ENCODE data around the gene ZFX. TPM values are rescaled to one million over a fixed set of nuclear protein-coding genes. Genes with fewer than 3 reads are reported as not detected.
A peak's percentile ranks its signal among the peaks of the same experiment; 100 is the strongest.

ZFX gene
- total RNA-seq, 3 donors from 2014 or later (not counting 1 experiment from before 2014, with no cell fraction given): 60.9 to 123 (median 63.0) TPM

- Mint-ChIP-seq H3K36me3 (peaks cover 13% of the 10 kb centered on the region), H3K9me3 (no peaks in the 10 kb centered on the region), H3K27ac (no peak overlapping the region), H3K4me3 (no peak overlapping the region), H3K27me3 (ENCODE audit: low read depth in 2 of 2) (no peaks in the 10 kb centered on the region), H3K4me1 (peaks cover 18 to 22% of the 10 kb centered on the region in 2 donors)
- intact Hi-C loops (cut with micrococcal nuclease): no loop called here
- ATAC-seq (no peak), DNase-seq (no peak)
- H3K36me3 ChIP-seq (ENCODE audit: control insufficient read depth, insufficient read depth, low read length): peaks cover 36% of the 10 kb centered on the region
- H3K27me3 ChIP-seq (ENCODE audit: control insufficient read depth, insufficient read depth, low read length): no peaks in the 10 kb centered on the region
- 95% methylated on average over 12 of the region's 13 CpGs for WGBS (ENCODE audit: insufficient coverage)
- no peaks in the 10 kb centered on the region for H3K9me3 ChIP-seq (ENCODE audit: control insufficient read depth, insufficient read depth, low read length)
- no peak overlapping the region for H3K4me3 ChIP-seq (ENCODE audit: low read length)
- H3K4me1 ChIP-seq (ENCODE audit: control insufficient read depth, insufficient read depth, low read length): no peaks in the 10 kb centered on the region
- TF ChIP-seq, protein P1, sequence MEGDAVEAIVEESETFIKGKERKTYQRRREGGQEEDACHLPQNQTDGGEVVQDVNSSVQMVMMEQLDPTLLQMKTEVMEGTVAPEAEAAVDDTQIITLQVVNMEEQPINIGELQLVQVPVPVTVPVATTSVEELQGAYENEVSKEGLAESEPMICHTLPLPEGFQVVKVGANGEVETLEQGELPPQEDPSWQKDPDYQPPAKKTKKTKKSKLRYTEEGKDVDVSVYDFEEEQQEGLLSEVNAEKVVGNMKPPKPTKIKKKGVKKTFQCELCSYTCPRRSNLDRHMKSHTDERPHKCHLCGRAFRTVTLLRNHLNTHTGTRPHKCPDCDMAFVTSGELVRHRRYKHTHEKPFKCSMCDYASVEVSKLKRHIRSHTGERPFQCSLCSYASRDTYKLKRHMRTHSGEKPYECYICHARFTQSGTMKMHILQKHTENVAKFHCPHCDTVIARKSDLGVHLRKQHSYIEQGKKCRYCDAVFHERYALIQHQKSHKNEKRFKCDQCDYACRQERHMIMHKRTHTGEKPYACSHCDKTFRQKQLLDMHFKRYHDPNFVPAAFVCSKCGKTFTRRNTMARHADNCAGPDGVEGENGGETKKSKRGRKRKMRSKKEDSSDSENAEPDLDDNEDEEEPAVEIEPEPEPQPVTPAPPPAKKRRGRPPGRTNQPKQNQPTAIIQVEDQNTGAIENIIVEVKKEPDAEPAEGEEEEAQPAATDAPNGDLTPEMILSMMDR (IDR thresholded peaks at IDR 0.05): no peak
- no peak overlapping the region for H3K27ac ChIP-seq (ENCODE audit: low read length)
Measured at GRCh38 chrX:24208496-24209240, 59.1 kb downstream of the ZFX start.

DNA sequence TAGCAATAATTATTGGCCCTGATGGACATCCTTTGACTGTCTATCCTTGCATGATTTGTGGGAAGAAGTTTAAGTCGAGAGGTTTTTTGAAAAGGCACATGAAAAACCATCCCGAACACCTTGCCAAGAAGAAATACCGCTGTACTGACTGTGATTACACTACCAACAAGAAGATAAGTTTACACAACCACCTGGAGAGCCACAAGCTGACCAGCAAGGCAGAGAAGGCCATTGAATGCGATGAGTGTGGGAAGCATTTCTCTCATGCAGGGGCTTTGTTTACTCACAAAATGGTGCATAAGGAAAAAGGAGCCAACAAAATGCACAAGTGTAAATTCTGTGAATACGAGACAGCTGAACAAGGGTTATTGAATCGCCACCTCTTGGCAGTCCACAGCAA lies 60.7 kb downstream of the ZFX start:
- H3K9me3 Mint-ChIP-seq: no peaks in the 10 kb centered on the region
- H3K27me3 Mint-ChIP-seq (ENCODE audit: low read depth in 2 of 2): no peaks in the 10 kb centered on the region
- Histone ChIP-seq H3K27ac (ENCODE audit: low read length) (no peak overlapping the region), H3K4me1 (ENCODE audit: control insufficient read depth, insufficient read depth, low read length) (no peaks in the 10 kb centered on the region), H3K9me3 (ENCODE audit: control insufficient read depth, insufficient read depth, low read length) (no peaks in the 10 kb centered on the region), H3K27me3 (ENCODE audit: control insufficient read depth, insufficient read depth, low read length) (no peaks in the 10 kb centered on the region), H3K36me3 (ENCODE audit: control insufficient read depth, insufficient read depth, low read length) (peaks cover 39% of the 10 kb centered on the region), H3K4me3 (ENCODE audit: low read length) (no peak overlapping the region)
- WGBS (ENCODE audit: insufficient coverage): 100% methylated on average over 3 of the region's 6 CpGs
- H3K4me3 Mint-ChIP-seq: no peak overlapping the region
- intact Hi-C loops (cut with micrococcal nuclease): no loop called here
- peaks cover 13% of the 10 kb centered on the region for H3K36me3 Mint-ChIP-seq
- TF ChIP-seq, protein P1 (IDR thresholded peaks at IDR 0.05): no peak
- H3K4me1 Mint-ChIP-seq: peaks cover 8% of the 10 kb centered on the region in 2 donors
- DNase-seq (no peak), ATAC-seq (no peak)
- H3K27ac Mint-ChIP-seq: peak overlapping the region in 1 of 2 donors; percentile 5

- no peaks in the 10 kb centered on the region for H3K9me3 Mint-ChIP-seq
- intact Hi-C loops (cut with micrococcal nuclease): no loop called here
- Histone ChIP-seq H3K9me3 (ENCODE audit: control insufficient read depth, insufficient read depth, low read length) (no peaks in the 10 kb centered on the region), H3K4me1 (ENCODE audit: control insufficient read depth, insufficient read depth, low read length) (no peaks in the 10 kb centered on the region), H3K27ac (ENCODE audit: low read length) (no peak overlapping the region), H3K4me3 (ENCODE audit: low read length) (no peak overlapping the region), H3K27me3 (ENCODE audit: control insufficient read depth, insufficient read depth, low read length) (no peaks in the 10 kb centered on the region), H3K36me3 (ENCODE audit: control insufficient read depth, insufficient read depth, low read length) (peaks cover 24% of the 10 kb centered on the region)
- no peak overlapping the region for H3K4me3 Mint-ChIP-seq
- peak overlapping the region in 1 of 2 donors; percentile 69 for H3K27ac Mint-ChIP-seq
- H3K4me1 Mint-ChIP-seq: peaks cover 0 to 9% of the 10 kb centered on the region in 2 donors
- WGBS (ENCODE audit: insufficient coverage): 100% methylated on average over 2 of the region's 4 CpGs
- TF ChIP-seq, protein P1 (IDR thresholded peaks at IDR 0.05): no peak
- DNase-seq: no peak
- no peaks in the 10 kb centered on the region for H3K27me3 Mint-ChIP-seq (ENCODE audit: low read depth in 2 of 2)
- ATAC-seq: no peak
- H3K36me3 Mint-ChIP-seq: peaks cover 13% of the 10 kb centered on the region
Measured at GRCh38 chrX:24214568-24214967, 65.0 kb downstream of the ZFX start.

DNA sequence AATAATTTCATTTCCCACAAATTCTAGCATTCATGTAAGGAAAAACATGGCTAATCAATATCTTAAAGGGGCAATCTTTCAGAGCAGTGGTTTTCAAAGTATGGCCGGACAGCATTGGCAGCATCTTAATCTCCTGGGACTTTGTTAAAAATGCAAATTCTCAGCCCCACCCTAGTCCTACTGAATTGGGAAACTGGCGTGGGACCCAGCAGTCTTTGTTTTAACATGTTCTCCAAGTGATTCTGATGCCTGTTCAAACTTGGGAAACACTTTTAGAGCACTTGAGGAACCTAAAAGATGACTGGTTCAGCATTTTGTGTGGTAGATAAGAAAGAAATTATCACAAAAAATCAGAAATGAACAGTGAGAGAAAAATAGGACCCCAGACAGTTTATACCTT lies 65.7 kb downstream of the ZFX start:
- ATAC-seq: no peak
- intact Hi-C loops (cut with micrococcal nuclease): no loop called here
- H3K27ac Mint-ChIP-seq: peak overlapping the region in 1 of 2 donors; percentile 69

More for the DNA sequence above, 65.7 kb downstream of the ZFX start:
- no peaks in the 10 kb centered on the region for H3K4me1 ChIP-seq (ENCODE audit: control insufficient read depth, insufficient read depth, low read length)
- TF ChIP-seq, protein P1 (IDR thresholded peaks at IDR 0.05): no peak
- H3K9me3 Mint-ChIP-seq: no peaks in the 10 kb centered on the region
- H3K36me3 Mint-ChIP-seq: peaks cover 9% of the 10 kb centered on the region
- DNase-seq: no peak
- H3K36me3 ChIP-seq (ENCODE audit: control insufficient read depth, insufficient read depth, low read length): peaks cover 22% of the 10 kb centered on the region
- 92% methylated on average over 1 of the region's 2 CpGs for WGBS (ENCODE audit: insufficient coverage)
- no peaks in the 10 kb centered on the region for H3K9me3 ChIP-seq (ENCODE audit: control insufficient read depth, insufficient read depth, low read length)
- peaks cover 0 to 9% of the 10 kb centered on the region in 2 donors for H3K4me1 Mint-ChIP-seq
- no peak overlapping the region for H3K4me3 Mint-ChIP-seq
- H3K27me3 ChIP-seq (ENCODE audit: control insufficient read depth, insufficient read depth, low read length): no peaks in the 10 kb centered on the region
- no peak overlapping the region for H3K27ac ChIP-seq (ENCODE audit: low read length)
- no peak overlapping the region for H3K4me3 ChIP-seq (ENCODE audit: low read length)
- H3K27me3 Mint-ChIP-seq (ENCODE audit: low read depth in 2 of 2): no peaks in the 10 kb centered on the region

Data from natural killer cell (primary cell).